HepG2 (cell line): Measurements from ENCODE around the gene CKS1B. TPM values are rescaled to one million over a fixed set of nuclear protein-coding genes. Genes with fewer than 3 reads are reported as not detected.

Source experiments
- BHLHE40 ChIP-seq: IDR thresholded peaks from 2 replicates; pipeline ENCODE4 v1.6.1; 2011; ENCODE audit warnings: low read length, improper control_type of control experiment
- CEBPZ ChIP-seq: IDR thresholded peaks from 2 replicates; pipeline ENCODE4 v1.6.1; 2012; ENCODE audit warnings: low read length, improper control_type of control experiment
- FOXM1 ChIP-seq: sonication (generic); formaldehyde crosslinking; IDR thresholded peaks from 2 replicates; pipeline ENCODE4 v1.5.0; 2020; ENCODE audit warnings: missing genetic modification reagents
- HOXA3 ChIP-seq: sonication (generic); formaldehyde crosslinking; IDR thresholded peaks from 2 replicates; pipeline ENCODE4 v1.5.0; 2020; ENCODE audit warnings: missing genetic modification reagents
- PITX1 ChIP-seq: sonication (generic); formaldehyde crosslinking; IDR thresholded peaks from 2 replicates; pipeline ENCODE4 v1.5.1; 2020; ENCODE audit warnings: mild to moderate bottlenecking, missing genetic modification reagents
- SIX4 ChIP-seq: sonication (generic); formaldehyde crosslinking; IDR thresholded peaks from 2 replicates; pipeline ENCODE4 v1.4.0; 2020; ENCODE audit warnings: missing genetic modification reagents
- SMARCE1 ChIP-seq: fragments of 450-650 bp; IDR thresholded peaks from 2 replicates; pipeline ENCODE4 v1.6.1; 2017; ENCODE audit warnings: borderline replicate concordance
- TOE1 ChIP-seq: sonication (generic); formaldehyde crosslinking; IDR thresholded peaks from 2 replicates; pipeline ENCODE4 v1.4.0; 2020; ENCODE audit warnings: mild to moderate bottlenecking, missing genetic modification reagents
- YEATS4 ChIP-seq: sonication (generic); formaldehyde crosslinking; IDR thresholded peaks from 2 replicates; pipeline ENCODE4 v1.4.0; 2020; ENCODE audit warnings: missing genetic modification reagents, borderline replicate concordance
- ZFP41 ChIP-seq: sonication (generic); formaldehyde crosslinking; IDR thresholded peaks from 2 replicates; pipeline ENCODE4 v1.4.0; 2020; ENCODE audit warnings: mild to moderate bottlenecking, missing genetic modification reagents, borderline replicate concordance
- ZNF432 ChIP-seq: sonication (generic); formaldehyde crosslinking; IDR thresholded peaks from 2 replicates; pipeline ENCODE4 v1.5.0; 2020; ENCODE audit warnings: missing genetic modification reagents, mild to moderate bottlenecking, borderline replicate concordance
- ZNF460 ChIP-seq: sonication (generic); formaldehyde crosslinking; IDR thresholded peaks from 2 replicates; pipeline ENCODE4 v1.5.1; 2020; ENCODE audit warnings: missing genetic modification reagents, mild to moderate bottlenecking, borderline replicate concordance
- ZNF543 ChIP-seq: sonication (generic); formaldehyde crosslinking; IDR thresholded peaks from 2 replicates; pipeline ENCODE4 v1.4.0; 2020; ENCODE audit warnings: mild to moderate bottlenecking, missing genetic modification reagents
- ZNF558 ChIP-seq: sonication (generic); formaldehyde crosslinking; IDR thresholded peaks from 2 replicates; pipeline ENCODE4 v1.9.0; 2022; ENCODE audit warnings: mild to moderate bottlenecking, missing genetic modification reagents, borderline replicate concordance
- ZNF687 ChIP-seq: sonication (generic); formaldehyde crosslinking; IDR thresholded peaks from 2 replicates; pipeline ENCODE4 v1.5.1; 2020; ENCODE audit warnings: mild to moderate bottlenecking, missing genetic modification reagents, moderate library complexity
- ZNF782 ChIP-seq: sonication (generic); formaldehyde crosslinking; IDR thresholded peaks from 2 replicates; pipeline ENCODE4 v1.4.0; 2020; ENCODE audit warnings: missing genetic modification reagents, mild to moderate bottlenecking, borderline replicate concordance
- ZXDC ChIP-seq: sonication (generic); formaldehyde crosslinking; IDR thresholded peaks from 2 replicates; pipeline ENCODE4 v1.5.0; 2020; ENCODE audit warnings: mild to moderate bottlenecking, missing genetic modification reagents
- polyA plus RNA-seq, 8 experiments: library from polyadenylated mRNA; depleted of rRNA in 3 of 8; stranded (reverse) in 7 of 8; unstranded in 1 of 8; fragments of >200 nt; fragmentation: Illumina TruSeq in 4 of 8; extraction: Trizol in 4 of 8; gene quantifications; 2 replicates each; pipeline versions ENCODE4 v1.2.1 to v1.2.3, GENCODE V29; 2011 to 2016; ENCODE audit warnings: low read depth in 4 of 8, missing spikeins in 1 of 8, mixed read lengths in 1 of 8; ENCODE audit not compliant: insufficient read depth in 1 of 8
- total RNA-seq, 5 experiments: library from RNA; depleted of rRNA; stranded (reverse); fragments of >200 nt; fragmentation: Illumina TruSeq; extraction: Trizol; gene quantifications; 2 replicates each; pipeline ENCODE4 v1.2.3, GENCODE V29; 2016; ENCODE audit warnings: low read depth in 1 of 5

CKS1B gene
- total and polyA plus RNA-seq, 2 of the 13 experiments (the other 11 are each of a cell fraction or from before 2014, with no cell fraction given) = 217 to 222 TPM

GRCh38 chr1:154971341-154971998 is 3.0 kb upstream of the CKS1B start (continued):
- TF ChIP-seq ZNF432 (CRISPR knock-in tag) (no peak), ZNF558 (no peak), TOE1 (CRISPR knock-in tag) (no peak), ZFP41 (CRISPR knock-in tag) (peak; percentile 26; the same call in 1 of the 2 replicates), FOXM1 (no peak), CEBPZ (no peak), YEATS4 (CRISPR knock-in tag) (0 out of 2 replicates have a peak, but pooled peaks have one; percentile 6), ZNF782 (CRISPR knock-in tag) (no peak), SIX4 (CRISPR knock-in tag) (no peak), HOXA3 (CRISPR knock-in tag) (0 out of 2 replicates have a peak, but pooled peaks have one; percentile 17), ZNF460 (CRISPR knock-in tag) (0 out of 2 replicates have a peak, but pooled peaks have one; percentile 18), PITX1 (CRISPR knock-in tag) (no peak), ZNF543 (CRISPR knock-in tag) (no peak), SMARCE1 (no peak), ZNF687 (CRISPR knock-in tag) (no peak), BHLHE40 (no peak), ZXDC (CRISPR knock-in tag) (no peak)
